ENCODE results near the gene OR51M1.

GRCh38 chr11:5420993-5421392 lies 37.4 kb downstream of the OR51M1 start:
- TF ChIP-seq E2F6 (IDR thresholded peaks at IDR 0.05; ENCODE audit: borderline replicate concordance, low read depth) (no peak), CTCF (IDR thresholded peaks at IDR 0.05) (no peak), HMGXB4 (CRISPR knock-in tag; IDR thresholded peaks at IDR 0.05; ENCODE audit: borderline replicate concordance) (no peak), REST (IDR thresholded peaks at IDR 0.05) (no peak)
